Choroid plexus epithelial cell (primary cell): Measurements from ENCODE around the gene FARP1.

Experiments used
- DNase-seq: peaks from one replicate; pipeline ENCODE4 v3.0.0-alpha.2; 2010; ENCODE audit warnings: low read depth
- H3K4me3 ChIP-seq: 2 replicates; pipeline ENCODE4 v1.5.1; 2011; ENCODE audit warnings: low read depth, mild to moderate bottlenecking, control low read depth, low read length, moderate library complexity
- TF ChIP-seq, protein P1 (sequence below): conservative IDR thresholded peaks from 2 replicates; pipeline ENCODE4 v1.5.1; 2011; ENCODE audit warnings: low read depth, mild to moderate bottlenecking, control low read depth, inconsistent platforms, low read length, moderate library complexity

FARP1 gene

DNA sequence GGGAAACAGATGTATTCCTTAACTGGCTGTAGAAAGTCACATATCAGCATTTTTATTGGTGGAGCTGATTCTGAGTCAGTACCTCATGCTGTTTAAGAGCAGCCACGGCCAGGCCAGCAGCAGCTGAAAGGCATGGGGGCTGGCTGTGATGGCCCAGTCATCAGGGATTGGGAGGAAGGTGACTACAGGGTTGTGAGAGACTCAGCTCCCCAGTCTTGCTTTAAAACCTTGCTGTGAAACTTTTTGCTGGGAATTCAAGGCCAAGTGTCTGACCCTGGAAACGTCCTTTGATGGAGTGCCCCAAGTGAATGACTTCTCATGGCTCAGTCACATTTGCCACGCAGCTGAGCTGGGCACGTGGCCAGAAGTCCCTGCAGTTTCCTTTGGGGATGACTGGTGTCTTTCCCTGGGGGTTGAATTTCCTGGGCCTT lies 73.3 kb downstream of the FARP1 start:
- TF ChIP-seq, protein P1, sequence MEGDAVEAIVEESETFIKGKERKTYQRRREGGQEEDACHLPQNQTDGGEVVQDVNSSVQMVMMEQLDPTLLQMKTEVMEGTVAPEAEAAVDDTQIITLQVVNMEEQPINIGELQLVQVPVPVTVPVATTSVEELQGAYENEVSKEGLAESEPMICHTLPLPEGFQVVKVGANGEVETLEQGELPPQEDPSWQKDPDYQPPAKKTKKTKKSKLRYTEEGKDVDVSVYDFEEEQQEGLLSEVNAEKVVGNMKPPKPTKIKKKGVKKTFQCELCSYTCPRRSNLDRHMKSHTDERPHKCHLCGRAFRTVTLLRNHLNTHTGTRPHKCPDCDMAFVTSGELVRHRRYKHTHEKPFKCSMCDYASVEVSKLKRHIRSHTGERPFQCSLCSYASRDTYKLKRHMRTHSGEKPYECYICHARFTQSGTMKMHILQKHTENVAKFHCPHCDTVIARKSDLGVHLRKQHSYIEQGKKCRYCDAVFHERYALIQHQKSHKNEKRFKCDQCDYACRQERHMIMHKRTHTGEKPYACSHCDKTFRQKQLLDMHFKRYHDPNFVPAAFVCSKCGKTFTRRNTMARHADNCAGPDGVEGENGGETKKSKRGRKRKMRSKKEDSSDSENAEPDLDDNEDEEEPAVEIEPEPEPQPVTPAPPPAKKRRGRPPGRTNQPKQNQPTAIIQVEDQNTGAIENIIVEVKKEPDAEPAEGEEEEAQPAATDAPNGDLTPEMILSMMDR, result no peak
- no peak overlapping the region for H3K4me3 ChIP-seq
- peak; percentile 95 for DNase-seq

DNA sequence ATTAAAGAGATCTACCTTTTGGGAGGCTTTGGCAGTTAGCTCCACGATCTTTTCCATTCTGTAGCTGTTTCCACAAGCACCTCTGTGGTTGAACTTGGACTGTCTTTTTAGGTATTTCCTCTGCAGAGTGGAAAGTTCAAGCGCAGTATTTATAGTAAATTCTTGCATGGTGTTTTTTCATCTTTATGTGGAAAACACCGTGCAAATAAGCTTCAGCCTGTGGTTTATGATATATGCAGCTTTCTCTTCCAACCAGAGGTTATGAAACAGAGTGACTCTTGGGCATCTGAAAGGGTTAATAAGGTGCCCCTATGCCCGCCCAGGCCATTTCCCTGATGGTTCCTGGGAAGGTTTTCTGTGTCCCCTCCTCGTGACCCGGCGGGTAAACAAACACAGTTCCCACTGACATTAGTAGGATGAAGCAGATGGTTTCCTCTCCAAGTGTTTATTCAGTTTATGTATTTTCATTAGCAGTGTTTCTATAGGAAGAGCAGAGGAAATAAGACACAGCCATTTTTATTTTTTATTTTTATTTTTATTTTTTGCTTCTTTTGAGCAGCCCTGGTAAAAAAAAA lies 73.9 kb downstream of the FARP1 start:
- TF ChIP-seq, protein P1, result no peak
- H3K4me3 ChIP-seq, result no peak overlapping the region
- peak; percentile 74 for DNase-seq

DNA sequence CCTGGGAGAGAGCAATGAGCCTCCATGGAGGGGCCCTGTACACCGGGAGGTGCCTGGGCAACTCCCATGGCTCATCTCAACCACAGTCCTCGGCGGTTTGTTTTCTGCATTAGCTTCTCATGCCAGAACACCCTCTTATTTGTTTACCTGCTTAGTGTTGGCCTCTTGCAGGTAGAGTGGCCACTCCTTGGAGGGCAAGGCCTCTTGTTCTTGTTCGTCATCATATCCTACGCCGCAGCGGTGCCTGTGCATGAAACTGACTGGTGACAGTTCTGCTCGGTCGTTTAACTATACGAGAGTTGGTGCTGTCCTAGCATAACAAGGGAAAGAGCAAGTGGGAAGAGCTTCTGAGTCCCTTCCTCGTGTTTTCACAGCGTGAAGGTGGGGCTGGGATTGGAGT lies 74.7 kb downstream of the FARP1 start:
- H3K4me3 ChIP-seq, result no peak overlapping the region
- TF ChIP-seq, protein P1, result no peak
- DNase-seq, result no peak

DNA sequence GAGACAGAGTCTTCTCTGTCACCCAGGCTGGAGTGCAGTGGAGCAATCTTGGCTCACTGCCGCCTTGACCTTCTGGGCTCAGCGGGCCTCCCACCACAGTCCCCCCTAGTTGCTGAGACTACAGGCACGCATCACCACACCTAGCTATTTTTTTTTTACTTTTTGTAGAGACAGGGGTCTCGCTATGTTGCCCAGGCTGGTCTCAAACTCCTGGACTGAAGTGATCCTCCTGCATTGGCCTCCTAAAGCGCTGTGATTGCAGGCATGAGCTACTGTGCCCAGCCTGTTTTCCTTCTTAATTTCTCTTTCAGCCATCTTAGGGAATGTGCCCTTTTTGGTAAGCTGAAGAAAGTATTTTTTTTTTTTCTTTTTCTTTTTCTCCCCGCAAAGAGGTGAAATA lies 76.8 kb downstream of the FARP1 start:
- TF ChIP-seq, protein P1, result no peak
- no peak for DNase-seq
- H3K4me3 ChIP-seq, result no peak overlapping the region

DNA sequence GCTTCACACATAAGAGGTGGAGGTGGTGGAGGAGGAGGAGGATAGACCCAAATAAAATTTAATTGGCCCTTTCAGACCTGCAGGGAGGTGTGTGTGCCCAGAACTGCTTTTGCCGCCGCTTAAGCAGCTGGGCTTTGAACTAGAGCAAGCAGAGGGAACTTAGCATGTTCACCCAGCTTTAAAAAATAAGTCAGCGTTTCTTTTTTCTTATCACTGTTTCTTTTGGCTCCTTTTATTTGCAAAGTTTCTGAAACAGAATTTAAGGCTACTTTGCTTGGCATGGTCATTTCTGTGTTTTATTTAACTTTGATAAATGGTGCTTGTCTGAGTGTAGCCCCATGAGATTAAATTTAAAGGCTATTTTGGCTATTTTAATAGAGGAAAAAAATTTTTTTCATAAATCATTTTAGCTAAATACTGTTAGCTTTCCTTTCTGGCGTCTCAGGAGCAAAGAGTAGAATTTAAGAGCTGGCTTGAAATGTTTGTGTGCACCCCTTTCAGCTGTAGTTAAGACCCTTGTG lies 77.4 kb downstream of the FARP1 start:
- H3K4me3 ChIP-seq, result no peak overlapping the region
- TF ChIP-seq, protein P1, result no peak
- no peak for DNase-seq

DNA sequence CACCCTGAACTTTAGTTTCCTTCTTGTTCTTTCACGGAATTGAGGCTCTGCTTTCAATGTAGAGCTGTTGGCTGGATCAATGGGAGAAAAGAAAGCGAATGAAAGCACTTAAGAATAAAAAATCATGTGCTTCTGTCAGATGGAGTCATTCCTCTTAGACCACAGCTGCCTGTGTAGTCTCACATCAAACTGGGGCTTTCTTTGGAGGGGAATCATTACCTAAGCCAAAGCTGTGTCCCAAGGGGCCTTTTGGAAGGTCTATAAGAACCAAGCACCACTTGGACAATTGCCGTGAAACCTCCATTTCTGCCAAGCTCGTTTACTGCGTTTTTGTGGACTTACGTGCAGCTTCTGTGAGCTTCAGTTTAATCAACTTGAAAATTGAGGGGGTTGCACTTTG lies 78.3 kb downstream of the FARP1 start:
- no peak for DNase-seq
- TF ChIP-seq, protein P1, result no peak
- H3K4me3 ChIP-seq, result no peak overlapping the region

DNA sequence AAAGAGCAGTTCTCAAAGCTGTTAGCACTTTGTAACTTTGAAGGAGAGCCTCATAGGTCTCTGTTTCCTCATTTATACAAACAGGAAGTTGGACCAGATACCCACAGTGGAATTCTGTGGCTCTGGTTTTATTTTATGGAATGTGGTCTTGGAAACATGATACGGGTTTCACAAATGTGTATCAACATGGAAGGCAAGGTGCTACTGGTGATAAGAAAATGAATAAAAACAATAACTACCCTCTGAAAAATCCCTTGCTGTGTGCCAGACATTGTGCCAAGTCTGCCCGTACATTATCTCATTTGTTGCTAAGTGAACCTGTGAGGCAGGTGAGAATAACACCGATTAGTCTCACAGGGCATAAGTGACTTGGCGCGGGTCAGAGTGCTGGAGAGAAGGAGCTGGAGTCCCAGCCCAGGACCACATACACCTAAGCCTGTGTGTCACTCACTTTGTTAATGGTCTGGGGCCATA lies 79.2 kb downstream of the FARP1 start:
- H3K4me3 ChIP-seq, result no peak overlapping the region
- TF ChIP-seq, protein P1, result no peak
- peak; percentile 63 for DNase-seq
